GM12865 (cell line): ENCODE measurements around the gene C6orf15.
A peak's percentile ranks its signal among the peaks of the same experiment; 100 is the strongest.

ENCODE experiments used
- DNase-seq: peaks from one replicate; pipeline ENCODE4 v3.0.0; 2010; ENCODE audit warnings: low read depth
- H3K4me3 ChIP-seq: 2 replicates; pipeline ENCODE4 v1.5.1; 2011; ENCODE audit warnings: mild to moderate bottlenecking, low read depth, low read length, control low read depth
- CTCF ChIP-seq: IDR thresholded peaks from 2 replicates; pipeline ENCODE4 v1.5.1; 2011; ENCODE audit warnings: low read length, control low read depth, low read depth, inconsistent platforms; ENCODE audit not compliant: insufficient read depth; ENCODE audit errors: missing control alignments

C6orf15 gene

GRCh38 chr6:31092238-31092637 lies 20.1 kb downstream of the C6orf15 start:
- H3K4me3 ChIP-seq: no peak overlapping the region
- TF ChIP-seq CTCF: no peak
- no peak for DNase-seq

- no peak for DNase-seq
These were observed 20.7 kb downstream of the C6orf15 start for GRCh38 chr6:31091680-31092079.

GRCh38 chr6:31090973-31091364 lies 21.4 kb downstream of the C6orf15 start:
- TF ChIP-seq CTCF: no peak
- no peak for DNase-seq
- H3K4me3 ChIP-seq: no peak overlapping the region

More at GRCh38 chr6:31091680-31092079, 20.7 kb downstream of the C6orf15 start:
- TF ChIP-seq CTCF: no peak
- H3K4me3 ChIP-seq: no peak overlapping the region

GRCh38 chr6:31090275-31090972 lies 22.0 kb downstream of the C6orf15 start:
- DNase-seq: no peak
- TF ChIP-seq CTCF: no peak

GRCh38 chr6:31087494-31088089 lies 24.8 kb downstream of the C6orf15 start:
- H3K4me3 ChIP-seq: no peak overlapping the region
- peak; percentile 87 for DNase-seq
- TF ChIP-seq CTCF: peak; percentile 76

More at GRCh38 chr6:31090275-31090972, 22.0 kb downstream of the C6orf15 start:
- H3K4me3 ChIP-seq: no peak overlapping the region

- TF ChIP-seq CTCF: no peak
- DNase-seq: no peak
- H3K4me3 ChIP-seq: no peak overlapping the region
These were observed 25.5 kb downstream of the C6orf15 start for GRCh38 chr6:31086788-31087440.
